ENCODE results near the gene SDK1.

SDK1 gene

GRCh38 chr7:4102231-4102841, 801.3 kb downstream of the SDK1 start:
- DNase-seq (ENCODE audit: low read depth, low spot score) = peak; percentile 69

GRCh38 chr7:4103352-4104091, 802.5 kb downstream of the SDK1 start:
- DNase-seq (ENCODE audit: low read depth, low spot score) = no peak

GRCh38 chr7:4107839-4108238, 806.8 kb downstream of the SDK1 start:
- no peak for DNase-seq (ENCODE audit: low read depth, low spot score)

- DNase-seq (ENCODE audit: low read depth, low spot score) = no peak
Observed at GRCh38 chr7:4108951-4109350, 807.9 kb downstream of the SDK1 start.

DNA sequence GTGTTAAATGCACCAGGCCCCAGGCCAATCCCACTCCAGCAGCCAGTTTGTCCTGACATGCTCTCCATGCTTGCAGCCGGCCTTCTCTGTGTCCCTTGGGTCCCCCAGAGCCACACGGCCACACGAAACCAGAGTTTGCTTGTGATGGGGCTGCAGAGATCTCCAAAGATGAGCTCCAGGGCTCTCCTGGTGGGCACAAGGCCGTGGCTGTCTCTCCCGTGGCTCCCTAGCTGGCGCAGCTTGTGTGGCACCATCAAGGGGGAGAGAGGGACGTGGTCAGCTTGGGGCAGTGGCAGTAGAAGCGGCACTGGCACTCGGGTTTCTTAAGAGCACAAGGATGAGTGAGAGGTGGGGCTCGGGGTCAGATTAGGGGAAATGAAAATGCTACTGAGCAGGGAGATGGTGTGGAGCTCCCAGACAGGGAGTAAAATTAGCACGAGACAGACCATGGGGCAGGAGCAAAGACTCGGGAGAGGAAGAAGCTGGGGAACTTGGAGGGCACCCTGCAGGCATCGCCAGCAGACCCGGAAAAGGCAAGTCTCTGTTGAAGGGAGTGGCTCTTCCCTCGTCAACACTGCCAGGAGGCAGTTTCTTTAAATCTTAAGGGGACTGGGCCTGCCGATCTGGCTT, 808.5 kb downstream of the SDK1 start:
- DNase-seq (ENCODE audit: low read depth, low spot score) = no peak

- no peak for DNase-seq (ENCODE audit: low read depth, low spot score)
Observed at GRCh38 chr7:4110438-4110837, 809.4 kb downstream of the SDK1 start.

GRCh38 chr7:4111166-4111565, 810.1 kb downstream of the SDK1 start:
- no peak for DNase-seq (ENCODE audit: low read depth, low spot score)

GRCh38 chr7:4113271-4113670, 812.2 kb downstream of the SDK1 start:
- DNase-seq (ENCODE audit: low read depth, low spot score) = no peak

DNA sequence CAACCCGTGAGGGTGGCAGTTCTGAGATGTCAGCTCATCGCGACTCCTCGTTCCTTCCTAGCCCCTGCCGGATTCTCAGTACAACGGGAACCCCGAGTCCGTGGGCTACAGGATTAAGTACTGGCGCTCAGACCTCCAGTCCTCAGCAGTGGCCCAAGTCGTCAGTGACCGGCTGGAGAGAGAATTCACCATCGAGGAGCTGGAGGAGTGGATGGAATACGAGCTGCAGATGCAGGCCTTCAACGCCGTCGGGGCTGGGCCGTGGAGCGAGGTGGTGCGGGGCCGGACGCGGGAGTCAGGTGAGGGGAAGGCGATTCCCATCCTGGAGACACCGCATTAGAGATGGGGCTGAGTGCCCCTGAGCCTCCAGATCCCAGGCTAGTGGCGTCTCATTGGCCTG, 812.9 kb downstream of the SDK1 start:
- DNase-seq (ENCODE audit: low read depth, low spot score) = no peak

- no peak for DNase-seq (ENCODE audit: low read depth, low spot score)
Observed at GRCh38 chr7:4115442-4115841, 814.4 kb downstream of the SDK1 start.

GRCh38 chr7:4115941-4116610, 815.0 kb downstream of the SDK1 start:
- no peak for DNase-seq (ENCODE audit: low read depth, low spot score)

GRCh38 chr7:4119848-4120247, 818.8 kb downstream of the SDK1 start:
- DNase-seq (ENCODE audit: low read depth, low spot score) = no peak

- DNase-seq (ENCODE audit: low read depth, low spot score) = no peak
Observed at GRCh38 chr7:4123346-4123745, 822.3 kb downstream of the SDK1 start.

DNA sequence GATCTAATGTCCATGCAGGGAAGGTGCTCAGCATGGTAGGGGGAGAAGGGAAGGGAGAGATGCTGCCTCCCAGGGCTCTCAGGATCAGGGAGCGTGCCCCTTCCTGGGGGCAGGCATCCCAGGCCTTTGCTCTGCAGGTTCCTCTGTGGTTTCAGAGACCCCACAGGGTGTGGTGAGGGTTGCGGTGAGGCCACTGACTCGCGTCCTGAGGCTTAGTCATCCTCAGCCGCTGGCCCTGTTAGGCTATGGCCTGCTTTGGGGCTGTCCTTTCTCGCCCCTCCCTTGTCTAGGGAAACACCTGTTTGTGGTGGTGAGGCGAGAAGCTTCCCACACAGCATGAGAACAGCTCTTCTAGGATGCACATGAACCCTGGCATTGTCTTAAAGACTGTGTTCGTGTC, 822.8 kb downstream of the SDK1 start:
- peak; percentile 17 for DNase-seq (ENCODE audit: low read depth, low spot score)

GRCh38 chr7:4124556-4125477, 823.8 kb downstream of the SDK1 start:
- DNase-seq (ENCODE audit: low read depth, low spot score) = no peak

GRCh38 chr7:4127909-4128560, 827.0 kb downstream of the SDK1 start:
- DNase-seq (ENCODE audit: low read depth, low spot score) = no peak

DNA sequence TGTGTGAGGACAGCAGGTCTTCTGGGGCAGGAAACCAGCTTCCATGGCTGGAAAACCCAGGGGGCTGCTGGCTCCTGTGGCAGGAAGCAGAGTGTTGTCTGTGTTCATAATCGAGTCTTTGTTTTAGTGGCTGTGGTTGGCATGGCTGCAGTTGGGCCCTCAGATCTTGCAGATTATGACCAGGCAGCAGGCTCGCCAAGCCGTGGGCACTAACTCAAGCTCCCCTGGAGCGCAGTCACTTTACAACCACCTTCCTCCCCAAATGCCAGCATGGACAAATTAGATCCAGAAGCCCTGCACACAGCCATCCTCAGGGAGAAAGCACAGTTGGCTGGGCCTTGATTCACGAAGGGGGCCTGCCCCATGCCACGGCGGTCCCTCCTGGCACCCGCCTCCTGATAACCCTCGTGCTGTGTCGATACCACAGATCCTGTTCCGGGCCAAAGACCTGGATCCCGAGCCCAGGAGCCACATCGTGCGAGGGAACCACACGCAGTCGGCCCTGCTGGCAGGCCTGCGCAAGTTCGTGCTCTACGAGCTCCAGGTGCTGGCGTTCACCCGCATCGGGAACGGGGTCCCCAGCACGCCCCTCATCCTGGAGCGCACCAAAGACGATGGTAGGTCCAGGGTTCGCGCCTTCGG, 828.5 kb downstream of the SDK1 start:
- DNase-seq (ENCODE audit: low read depth, low spot score) = no peak

- DNase-seq (ENCODE audit: low read depth, low spot score) = no peak
Observed at GRCh38 chr7:4131063-4131462, 830.0 kb downstream of the SDK1 start.

- no peak for DNase-seq (ENCODE audit: low read depth, low spot score)
Observed at GRCh38 chr7:4132221-4132620, 831.2 kb downstream of the SDK1 start.

GRCh38 chr7:4133491-4134044, 832.5 kb downstream of the SDK1 start:
- DNase-seq (ENCODE audit: low read depth, low spot score) = no peak
